AG10803 (cell line): ENCODE results near the gene TBC1D3I.
A peak's percentile ranks its signal among the peaks of the same experiment; 100 is the strongest.
"Not testable (repeated sequence)": the region's sequence is repeated elsewhere in the genome, so short reads cannot be mapped to it uniquely, and the experiment has no call there.

Source experiments
- DNase-seq: peaks from one replicate; pipeline ENCODE4 v3.0.0; 2010; ENCODE audit warnings: low read depth
- H3K4me3 ChIP-seq: 2 replicates; pipeline ENCODE4 v1.5.1; 2011; ENCODE audit warnings: mild to moderate bottlenecking, low read length, control low read depth
- CTCF ChIP-seq: conservative IDR thresholded peaks from 2 replicates; pipeline ENCODE4 v1.5.1; 2011; ENCODE audit warnings: mild to moderate bottlenecking, low read length, control low read depth, inconsistent platforms

TBC1D3I gene

GRCh38 chr17:36264470-36264869 lies at the start of gene TBC1D3I:
TBC1D3I (minus strand) TSS chr17:36264570; CDS start chr17:36262985, 1,585 bp downstream.
- not testable (repeated sequence) for DNase-seq, H3K4me3 ChIP-seq

GRCh38 chr17:36295161-36295560 lies 30.8 kb upstream of the TBC1D3I start:
- not testable (repeated sequence) for DNase-seq, H3K4me3 ChIP-seq

- H3K4me3 ChIP-seq, DNase-seq: not testable (repeated sequence)
Observed at GRCh38 chr17:36289965-36290612, 25.7 kb upstream of the TBC1D3I start.

- not testable (repeated sequence) for DNase-seq, H3K4me3 ChIP-seq
Observed at GRCh38 chr17:36284219-36284618, 19.8 kb upstream of the TBC1D3I start.

GRCh38 chr17:36283256-36283655 lies 18.9 kb upstream of the TBC1D3I start:
- H3K4me3 ChIP-seq, DNase-seq: not testable (repeated sequence)

GRCh38 chr17:36242046-36242445 lies 22.3 kb downstream of the TBC1D3I start:
- H3K4me3 ChIP-seq, DNase-seq: not testable (repeated sequence)

- H3K4me3 ChIP-seq, DNase-seq: not testable (repeated sequence)
Observed at GRCh38 chr17:36229644-36230043, 34.7 kb downstream of the TBC1D3I start.

- DNase-seq, H3K4me3 ChIP-seq: not testable (repeated sequence)
Observed at GRCh38 chr17:36222967-36223366, 41.4 kb downstream of the TBC1D3I start.

- H3K4me3 ChIP-seq, DNase-seq: not testable (repeated sequence)
Observed at GRCh38 chr17:36221581-36222100, 42.7 kb downstream of the TBC1D3I start.

- DNase-seq = peak; percentile 2
- not testable (repeated sequence) for H3K4me3 ChIP-seq
Observed at GRCh38 chr17:36220737-36221580, 43.4 kb downstream of the TBC1D3I start.

GRCh38 chr17:36219556-36219955 lies 44.8 kb downstream of the TBC1D3I start:
- H3K4me3 ChIP-seq, DNase-seq: not testable (repeated sequence)

- H3K4me3 ChIP-seq, DNase-seq: not testable (repeated sequence)
Observed at GRCh38 chr17:36215406-36216308, 48.7 kb downstream of the TBC1D3I start.

- DNase-seq = no peak
- no peak overlapping the region for H3K4me3 ChIP-seq
- no peak for TF ChIP-seq CTCF
Observed at GRCh38 chr17:36214918-36215317, 49.5 kb downstream of the TBC1D3I start.
